ENCODE results near the gene CAST.
A peak's percentile ranks its signal among the peaks of the same experiment; 100 is the strongest.

CAST gene

DNA sequence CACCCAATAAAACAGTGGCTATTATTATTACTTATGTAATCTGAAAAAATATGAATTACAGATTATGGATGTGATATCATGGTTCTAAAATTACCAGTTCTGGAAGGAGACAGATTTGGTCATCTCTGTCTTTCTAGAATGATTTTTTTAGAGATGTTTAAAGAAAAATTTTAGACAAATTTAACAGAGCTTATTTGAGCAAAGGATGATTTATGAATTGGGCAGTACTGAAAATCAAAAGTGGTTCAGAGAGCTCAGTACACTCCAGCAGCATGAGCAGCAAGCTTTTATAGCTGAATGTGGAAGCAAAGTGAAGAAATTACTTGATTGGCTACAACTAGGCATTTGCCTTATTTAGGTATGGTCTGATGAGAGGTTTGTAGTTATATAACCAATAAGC is 11.0 kb downstream of the CAST start:
- POLR2A ChIA-PET (ENCODE audit: low non-redundant PET): no interaction called here

DNA sequence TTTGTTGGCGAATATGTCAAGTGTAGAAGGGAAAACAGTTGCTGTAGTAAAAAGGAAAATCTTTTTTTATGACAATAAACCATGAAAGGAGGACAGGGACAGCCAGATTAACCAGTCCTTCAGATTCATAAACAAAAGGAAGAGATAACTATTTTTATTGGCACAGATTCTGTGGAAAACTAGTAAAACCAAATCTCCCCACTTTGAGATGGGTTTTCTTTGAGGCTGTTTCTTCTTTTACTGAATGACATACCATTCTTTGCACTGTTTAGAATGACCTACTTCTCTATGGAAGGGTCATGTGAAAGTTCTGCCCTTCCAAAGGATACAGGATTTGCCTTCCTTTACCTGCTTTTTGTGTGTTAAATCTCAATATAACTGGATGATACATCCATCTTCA is 13.7 kb downstream of the CAST start:
- CTCF ChIA-PET: interaction anchor here (0.6 kb wide), 1 partner anchor 62 kb away, joined by 3 read pairs; no protein-coding TSS in a partner anchor
- POLR2A ChIA-PET (ENCODE audit: low non-redundant PET): no interaction called here
- no peak overlapping the region for H3K27ac ChIP-seq
- TF ChIP-seq, protein P1, sequence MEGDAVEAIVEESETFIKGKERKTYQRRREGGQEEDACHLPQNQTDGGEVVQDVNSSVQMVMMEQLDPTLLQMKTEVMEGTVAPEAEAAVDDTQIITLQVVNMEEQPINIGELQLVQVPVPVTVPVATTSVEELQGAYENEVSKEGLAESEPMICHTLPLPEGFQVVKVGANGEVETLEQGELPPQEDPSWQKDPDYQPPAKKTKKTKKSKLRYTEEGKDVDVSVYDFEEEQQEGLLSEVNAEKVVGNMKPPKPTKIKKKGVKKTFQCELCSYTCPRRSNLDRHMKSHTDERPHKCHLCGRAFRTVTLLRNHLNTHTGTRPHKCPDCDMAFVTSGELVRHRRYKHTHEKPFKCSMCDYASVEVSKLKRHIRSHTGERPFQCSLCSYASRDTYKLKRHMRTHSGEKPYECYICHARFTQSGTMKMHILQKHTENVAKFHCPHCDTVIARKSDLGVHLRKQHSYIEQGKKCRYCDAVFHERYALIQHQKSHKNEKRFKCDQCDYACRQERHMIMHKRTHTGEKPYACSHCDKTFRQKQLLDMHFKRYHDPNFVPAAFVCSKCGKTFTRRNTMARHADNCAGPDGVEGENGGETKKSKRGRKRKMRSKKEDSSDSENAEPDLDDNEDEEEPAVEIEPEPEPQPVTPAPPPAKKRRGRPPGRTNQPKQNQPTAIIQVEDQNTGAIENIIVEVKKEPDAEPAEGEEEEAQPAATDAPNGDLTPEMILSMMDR (conservative IDR thresholded peaks at IDR 0.05; ENCODE audit: low read depth): no peak
- no peak for DNase-seq (ENCODE audit: low spot score)

More for the DNA sequence above, 11.0 kb downstream of the CAST start:
- DNase-seq (ENCODE audit: low spot score): no peak
- no peak overlapping the region for H3K27ac ChIP-seq
- CTCF ChIA-PET: no interaction called here
- TF ChIP-seq, protein P1 (conservative IDR thresholded peaks at IDR 0.05; ENCODE audit: low read depth): no peak

DNA sequence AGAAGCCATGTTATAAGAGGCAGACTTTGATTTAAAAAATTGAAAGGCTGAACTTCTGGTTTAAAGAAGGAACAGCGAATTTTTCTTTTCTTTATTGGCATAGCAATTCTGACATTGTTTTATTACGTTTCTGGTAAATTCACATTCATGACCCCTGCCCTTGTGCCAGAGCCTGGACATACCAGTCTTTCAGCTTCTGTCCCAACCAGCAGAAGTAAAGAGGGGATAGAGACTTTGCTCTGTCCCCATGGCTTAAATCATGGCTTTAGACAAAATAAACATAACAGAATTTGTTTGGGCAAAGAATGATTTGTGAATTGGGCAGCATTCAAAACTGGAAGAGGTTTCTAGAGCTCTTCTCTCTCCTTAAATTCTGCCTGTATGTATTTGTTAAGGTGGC is 15.3 kb downstream of the CAST start:
- ChIA-PET POLR2A (ENCODE audit: low non-redundant PET) (no interaction called here), CTCF (no interaction called here)
- H3K27ac ChIP-seq: no peak overlapping the region
- DNase-seq (ENCODE audit: low spot score): no peak
- TF ChIP-seq, protein P1 (conservative IDR thresholded peaks at IDR 0.05; ENCODE audit: low read depth): no peak

DNA sequence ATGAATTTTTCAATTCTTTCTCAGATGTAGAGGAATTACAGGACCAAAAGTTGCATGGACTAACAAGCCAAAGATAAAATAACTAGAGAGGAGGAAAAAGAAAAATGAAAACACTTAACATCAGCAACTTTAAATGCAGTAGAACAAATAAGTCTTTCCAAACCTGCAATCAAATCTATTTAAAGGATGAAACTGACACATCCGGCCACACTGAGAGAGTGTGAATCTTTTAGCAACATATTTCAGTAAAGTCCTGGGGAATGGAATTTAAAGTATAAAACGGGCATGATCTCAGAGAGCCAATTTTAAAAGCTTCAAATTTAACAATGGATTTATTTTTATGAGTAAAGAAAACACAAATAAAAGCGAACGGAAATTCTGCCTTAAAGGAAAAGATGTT is 17.1 kb downstream of the CAST start:
- CTCF ChIA-PET: interaction anchor here (0.6 kb wide), 2 partner anchors 8 to 65 kb away, joined by 3 read pairs; no protein-coding TSS in a partner anchor
- POLR2A ChIA-PET (ENCODE audit: low non-redundant PET): interaction anchor here (0.5 kb wide), 1 partner anchor 10 kb away, joined by 3 read pairs; no protein-coding TSS in a partner anchor

GRCh38 chr5:96680759-96681470 is 18.7 kb downstream of the CAST start:
- POLR2A ChIA-PET (ENCODE audit: low non-redundant PET): interaction anchor here (0.6 kb wide), 1 partner anchor 67 kb away, joined by 3 read pairs; no protein-coding TSS in a partner anchor
- CTCF ChIA-PET: interaction anchor here (0.5 to 0.8 kb wide), 3 partner anchors 61 to 67 kb away, joined by 3 to 4 read pairs (median 3); no protein-coding TSS in a partner anchor

More for the DNA sequence above, 17.1 kb downstream of the CAST start:
- no peak overlapping the region for H3K27ac ChIP-seq
- TF ChIP-seq, protein P1 (conservative IDR thresholded peaks at IDR 0.05; ENCODE audit: low read depth): no peak
- no peak for DNase-seq (ENCODE audit: low spot score)

DNA sequence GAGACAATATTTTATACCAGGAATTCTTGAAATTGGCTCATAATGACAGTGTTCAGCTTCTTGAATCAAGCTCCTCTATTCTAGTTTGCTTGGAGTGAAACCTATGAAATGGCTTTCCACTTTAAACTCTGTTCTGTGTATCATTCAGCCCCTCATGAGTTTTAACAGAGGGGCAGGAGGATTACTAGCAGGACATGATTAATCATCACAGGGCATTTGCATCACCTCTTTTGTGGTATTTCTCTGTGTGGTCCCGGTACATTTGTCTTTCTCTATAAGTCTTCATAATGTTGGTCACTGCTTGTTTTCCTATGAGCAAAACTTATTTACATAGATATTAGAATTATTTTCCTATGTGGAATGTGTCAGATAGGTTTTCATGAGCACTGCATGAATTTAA is 21.2 kb downstream of the CAST start:
- POLR2A ChIA-PET (ENCODE audit: low non-redundant PET): no interaction called here
- CTCF ChIA-PET: interaction anchor here (0.6 to 1.3 kb wide), 4 partner anchors 69 to 826 kb away, joined by 3 to 5 read pairs (median 5); no protein-coding TSS in a partner anchor
- no peak overlapping the region for H3K27ac ChIP-seq
- no peak for DNase-seq (ENCODE audit: low spot score)
- TF ChIP-seq, protein P1 (conservative IDR thresholded peaks at IDR 0.05; ENCODE audit: low read depth): no peak

More at GRCh38 chr5:96680759-96681470, 18.7 kb downstream of the CAST start:
- DNase-seq (ENCODE audit: low spot score): no peak
- TF ChIP-seq, protein P1 (conservative IDR thresholded peaks at IDR 0.05; ENCODE audit: low read depth): no peak
- peak overlapping the region; percentile 68 for H3K27ac ChIP-seq

All from RWPE1 (cell line).